ENCODE results near the gene PROSER3. TPM values are rescaled to one million over a fixed set of nuclear protein-coding genes. Genes with fewer than 3 reads are reported as not detected.
A peak's percentile ranks its signal among the peaks of the same experiment; 100 is the strongest.

PROSER3 gene
- total and polyA plus RNA-seq, 2 of the 13 experiments (the other 11 are each of a cell fraction or from before 2014, with no cell fraction given): 5.1 to 5.7 TPM

DNA sequence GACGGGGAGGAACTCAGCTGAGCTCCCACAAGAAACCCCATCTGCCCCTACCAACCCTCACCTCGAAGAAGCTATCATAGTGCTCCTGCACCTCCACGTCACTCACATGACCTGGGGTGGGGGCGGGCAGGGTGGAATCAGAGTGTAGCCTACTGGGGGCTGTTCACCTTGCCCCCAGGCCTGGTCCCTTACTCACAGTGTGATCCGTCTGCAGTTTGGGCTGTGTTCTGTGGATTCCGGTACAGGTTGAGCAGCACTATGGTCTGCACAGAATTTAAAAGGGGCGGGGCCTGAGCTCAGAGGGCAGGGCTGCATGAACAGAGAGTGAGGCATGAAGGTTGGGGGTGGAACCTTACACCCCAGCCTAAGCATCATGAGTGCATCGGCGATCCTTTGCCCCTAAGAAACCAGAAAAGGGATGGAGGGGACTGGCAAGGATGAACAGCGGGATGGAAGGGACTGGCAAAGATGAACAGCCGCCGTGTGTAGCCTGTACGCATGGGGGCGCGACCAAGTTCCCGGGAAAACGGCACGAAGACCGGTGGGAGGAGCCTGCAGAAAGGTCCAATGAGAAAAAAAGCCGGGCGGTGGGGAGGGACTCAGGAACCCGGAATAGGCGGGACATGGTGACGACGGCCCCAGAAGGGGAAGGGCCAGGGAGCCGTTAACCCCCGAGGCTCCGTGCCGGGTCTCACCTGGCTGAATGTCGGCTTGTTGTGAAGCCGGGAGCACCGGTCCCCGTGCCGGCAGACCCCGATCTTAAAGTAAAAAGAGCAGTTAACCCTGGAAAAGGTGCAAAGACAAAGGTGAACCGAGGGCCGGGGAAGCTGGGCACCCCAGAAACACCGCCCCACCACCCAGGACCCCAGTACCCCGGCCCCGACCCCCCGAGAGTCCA, 13.3 kb upstream of the PROSER3 start (continued):
- peak; percentile 40; the same call in 1 of the 2 replicates for TF ChIP-seq RAD21 (CRISPR knock-in tag; IDR thresholded peaks at IDR 0.05)
- no peak for TF ChIP-seq ZBTB49 (CRISPR knock-in tag; IDR thresholded peaks at IDR 0.05; ENCODE audit: borderline replicate concordance)
- TF ChIP-seq NFYB (CRISPR knock-in tag; IDR thresholded peaks at IDR 0.05): peak; percentile 77
- TF ChIP-seq MXD4 (CRISPR knock-in tag; IDR thresholded peaks at IDR 0.05): peak; percentile 46; the same call in 1 of the 2 replicates
- TF ChIP-seq, protein P1, sequence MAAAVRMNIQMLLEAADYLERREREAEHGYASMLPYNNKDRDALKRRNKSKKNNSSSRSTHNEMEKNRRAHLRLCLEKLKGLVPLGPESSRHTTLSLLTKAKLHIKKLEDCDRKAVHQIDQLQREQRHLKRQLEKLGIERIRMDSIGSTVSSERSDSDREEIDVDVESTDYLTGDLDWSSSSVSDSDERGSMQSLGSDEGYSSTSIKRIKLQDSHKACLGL (CRISPR knock-in tag; IDR thresholded peaks at IDR 0.05): 0 out of 2 replicates have a peak, but pooled peaks have one; percentile 36
- no peak for TF ChIP-seq HMG20B (CRISPR knock-in tag; conservative IDR thresholded peaks at IDR 0.05)
- no peak; the same call in 1 of the 2 replicates for TF ChIP-seq HOXA3 (CRISPR knock-in tag; IDR thresholded peaks at IDR 0.05)
- TF ChIP-seq BRD4 (CRISPR knock-in tag; IDR thresholded peaks at IDR 0.05): 0 out of 2 replicates have a peak, but pooled peaks have one; percentile 32
- 0 out of 2 replicates have a peak, but pooled peaks have one; percentile 36 for TF ChIP-seq ZNF768 (CRISPR knock-in tag; IDR thresholded peaks at IDR 0.05)
- TF ChIP-seq REST (IDR thresholded peaks at IDR 0.05; ENCODE audit: borderline replicate concordance in 1 of 2, low read depth in 1 of 2, low read length in 2 of 2): no peak
- no peak for TF ChIP-seq ZFP41 (CRISPR knock-in tag; IDR thresholded peaks at IDR 0.05; ENCODE audit: borderline replicate concordance)
- TF ChIP-seq CENPT (CRISPR knock-in tag; IDR thresholded peaks at IDR 0.05; ENCODE audit: low read depth): no peak
- TF ChIP-seq SP4 (CRISPR knock-in tag; IDR thresholded peaks at IDR 0.05): peak; percentile 54; the same call in 1 of the 2 replicates
- peak; percentile 62; the same call in 1 of the 2 replicates for TF ChIP-seq PCBP1 (IDR thresholded peaks at IDR 0.05; ENCODE audit: borderline replicate concordance, low read depth, low read length)
- 0 out of 2 replicates have a peak, but pooled peaks have one; percentile 62 for TF ChIP-seq ZFP90 (CRISPR knock-in tag; IDR thresholded peaks at IDR 0.05; ENCODE audit: borderline replicate concordance)
- TF ChIP-seq PRDM10 (CRISPR knock-in tag; IDR thresholded peaks at IDR 0.05; ENCODE audit: low read depth): no peak
- no peak for TF ChIP-seq HDAC6 (IDR thresholded peaks at IDR 0.05; ENCODE audit: low read depth, low read length)
- no peak for TF ChIP-seq KLF11 (CRISPR knock-in tag; IDR thresholded peaks at IDR 0.05)

All from HepG2 (cell line).